Measurements from ENCODE around the gene GALNT16.

DNA sequence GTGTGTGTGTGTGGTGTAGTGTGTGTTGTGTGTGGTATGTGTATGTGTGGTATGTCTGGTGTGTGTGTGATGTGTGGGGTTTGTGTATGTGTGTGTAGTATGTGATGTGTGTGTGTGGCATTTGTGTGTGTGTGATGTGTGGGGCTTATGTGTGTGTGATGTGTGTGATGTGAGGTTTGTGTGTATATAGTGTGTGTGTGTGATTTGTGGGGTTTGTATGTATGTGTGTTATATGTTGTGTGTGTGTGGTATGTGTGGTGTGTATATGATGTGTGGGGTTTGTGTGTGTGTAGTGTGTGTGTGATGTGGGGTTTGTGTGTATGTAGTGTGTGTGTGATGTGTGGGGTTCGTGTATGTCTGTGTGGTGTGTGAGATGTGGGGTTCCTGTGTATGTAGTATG lies 9.4 kb downstream of the GALNT16 start:
- TF ChIP-seq CTCF (conservative IDR thresholded peaks at IDR 0.05; ENCODE audit: low read depth, low read length) (no peak), EZH2phosphoT487 (IDR thresholded peaks at IDR 0.05; ENCODE audit: borderline replicate concordance, low read length) (no peak), EZH2 (IDR thresholded peaks at IDR 0.05; ENCODE audit: low read length, unreplicated experiment) (no peak)

All from PC-3 (cell line).